Umbilical cord (tissue), 2 donors: ENCODE measurements around the gene HERC2. TPM values are rescaled to one million over a fixed set of nuclear protein-coding genes. Genes with fewer than 3 reads are reported as not detected.
"Not testable (repeated sequence)": the region's sequence is repeated elsewhere in the genome, so short reads cannot be mapped to it uniquely, and the experiment has no call there.

Experiments
- DNase-seq: peaks from one replicate; pipeline ENCODE4 v3.0.0-alpha.2; 2015; ENCODE audit warnings: low spot score
- total RNA-seq: library from RNA; depleted of rRNA; stranded (reverse); fragments of >200 nt; gene quantifications from one replicate; pipeline ENCODE4 v1.2.3, GENCODE V29; 2014; ENCODE audit warnings: low replicate concordance; ENCODE audit not compliant: insufficient read depth

The HERC2 gene
- total RNA-seq, 1 donor from 2014 or later: 43.8 TPM

DNA sequence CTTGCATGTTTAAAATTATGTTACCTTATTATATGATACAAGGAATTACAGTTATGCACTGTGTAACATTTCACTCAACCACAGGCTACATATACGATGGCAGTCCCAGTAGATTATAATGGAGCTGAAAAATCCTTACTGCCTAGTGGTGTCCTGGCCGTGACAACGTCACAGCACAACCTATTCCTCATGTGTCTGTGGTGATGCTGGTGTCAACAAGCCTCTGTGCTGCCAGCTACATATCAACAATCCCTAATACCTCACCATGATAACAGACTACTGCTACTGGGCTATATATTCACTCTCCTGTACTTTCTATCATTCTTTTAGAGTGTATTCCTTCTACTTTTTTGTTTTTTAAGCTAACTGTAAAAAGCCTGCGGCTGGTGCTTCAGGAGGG, 142.7 kb downstream of the HERC2 start:
- no peak for DNase-seq

DNA sequence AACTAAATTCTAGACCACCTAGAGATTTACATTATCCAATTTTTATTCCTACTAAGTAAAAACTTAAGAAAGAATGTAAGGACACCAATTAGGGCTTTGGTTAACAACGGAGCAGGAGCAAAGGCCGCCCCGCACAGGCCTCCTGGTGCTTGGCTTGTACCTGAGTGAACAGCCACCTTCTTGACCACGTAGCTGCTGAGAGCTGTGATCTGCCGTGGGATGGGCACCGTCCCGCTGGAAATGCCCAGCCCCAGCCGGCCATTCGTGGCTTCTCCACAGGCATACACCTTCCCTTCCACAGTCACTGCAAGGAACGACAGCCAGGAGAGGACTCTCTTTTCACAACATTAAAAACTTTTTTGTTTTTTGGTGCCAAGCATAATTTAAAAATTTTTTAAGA, 143.3 kb downstream of the HERC2 start:
- no peak for DNase-seq

DNA sequence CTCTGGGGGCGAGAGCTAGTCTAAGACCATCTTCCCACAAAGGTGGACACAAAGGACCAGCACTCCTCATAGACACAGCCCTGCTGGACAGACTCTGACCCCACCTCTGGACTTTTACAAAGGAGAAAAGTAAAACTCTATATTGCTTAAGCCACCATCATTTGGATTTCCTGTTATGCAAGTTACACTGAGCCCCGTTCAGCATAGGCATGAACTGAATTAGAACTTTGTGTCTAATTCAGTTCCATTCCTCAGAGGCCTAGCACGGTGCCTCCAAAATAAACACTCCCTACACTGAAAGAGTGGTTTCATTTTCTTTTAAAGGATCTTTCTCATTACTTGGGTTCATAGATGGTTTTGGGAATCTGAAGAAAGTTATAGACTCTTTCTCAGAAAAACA, 143.7 kb downstream of the HERC2 start:
- DNase-seq: no peak

DNA sequence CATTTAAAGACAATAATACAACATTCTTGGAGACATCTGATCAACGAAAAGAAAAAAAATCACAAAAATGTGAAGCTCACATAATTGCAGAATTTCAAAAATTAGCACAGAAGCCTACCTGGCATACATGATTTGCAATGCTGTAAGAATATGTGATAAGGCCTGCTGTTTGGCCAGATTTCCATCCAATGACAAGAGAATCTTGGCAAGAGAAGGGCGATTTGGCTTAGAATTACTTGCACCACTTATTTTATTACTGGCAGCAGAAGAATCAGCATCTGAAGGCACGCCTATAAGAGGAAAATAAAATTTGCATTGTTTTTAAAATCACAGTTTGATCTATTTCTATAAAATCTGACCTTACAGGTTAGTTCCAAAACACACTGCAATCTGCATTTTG, 152.6 kb downstream of the HERC2 start:
- DNase-seq: no peak

DNA sequence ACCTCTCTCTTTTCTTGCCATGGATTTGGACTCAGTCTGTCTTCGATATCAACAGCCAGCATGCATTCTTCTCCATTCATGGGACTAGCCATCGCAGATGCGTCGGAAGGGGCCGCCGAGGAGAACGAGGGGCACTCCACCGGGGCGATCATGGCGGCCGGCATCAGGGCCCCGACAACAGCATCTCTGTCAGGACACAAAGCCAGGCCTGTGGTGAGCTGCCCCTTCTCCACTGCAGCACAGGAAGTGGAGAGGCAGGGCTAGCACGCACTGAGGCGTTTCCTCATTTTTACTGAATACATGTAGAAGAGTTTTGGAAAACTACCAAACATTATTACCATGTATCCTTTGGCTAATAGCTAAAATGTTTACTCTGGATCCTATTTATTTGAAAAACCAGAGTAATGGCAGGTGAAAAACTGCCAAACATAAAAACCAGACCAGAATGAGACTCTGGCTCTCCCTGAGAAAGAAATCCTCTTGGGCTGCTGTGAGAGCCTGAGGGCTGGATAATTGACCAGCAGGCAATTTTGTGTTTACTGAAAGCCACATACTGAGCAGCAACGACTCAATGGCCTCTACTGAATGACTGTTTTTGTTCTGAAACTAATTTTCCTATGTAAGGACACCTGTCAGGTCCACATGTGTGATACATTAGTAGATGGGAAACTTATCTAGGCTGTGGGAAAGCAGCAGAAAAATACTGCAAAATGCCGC, 153.4 kb downstream of the HERC2 start:
- not testable (repeated sequence) for DNase-seq

DNA sequence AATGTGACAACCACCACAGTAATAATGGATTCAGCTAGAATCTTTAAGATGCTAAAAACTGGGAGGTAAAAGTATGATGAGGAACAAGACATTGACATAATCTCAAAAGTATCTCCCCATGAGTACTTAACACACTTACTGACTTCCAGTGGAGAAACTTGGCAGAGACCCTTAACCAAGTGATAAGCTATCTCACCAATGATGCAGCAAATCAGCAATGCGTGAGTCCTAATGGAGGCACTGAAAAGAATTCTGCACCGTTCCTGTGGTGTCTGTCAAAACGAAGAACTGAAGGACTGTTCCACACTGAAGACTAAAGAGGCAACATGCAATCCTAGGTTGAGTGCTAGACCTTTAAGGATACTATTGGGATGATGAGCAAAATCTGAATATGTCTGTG, 154.9 kb downstream of the HERC2 start:
- no peak for DNase-seq

DNA sequence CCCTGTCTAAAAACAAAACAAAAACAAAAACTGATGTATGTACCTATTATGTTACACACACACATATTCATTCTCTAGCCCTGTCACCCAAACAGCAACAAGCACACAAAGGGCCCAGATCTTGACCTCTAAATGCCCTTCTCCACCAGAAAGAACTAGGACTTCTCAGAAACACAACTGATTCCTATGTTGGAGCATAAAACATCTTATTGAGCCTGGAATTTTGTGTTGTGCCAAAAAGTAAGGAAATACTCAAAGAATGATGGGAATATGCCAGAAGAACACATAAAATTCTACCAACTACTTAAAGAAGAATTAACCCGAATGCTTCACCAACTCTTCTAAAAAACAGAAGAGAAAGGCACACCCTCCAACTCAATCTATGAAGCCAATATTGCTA, 156.2 kb downstream of the HERC2 start:
- no peak for DNase-seq

DNA sequence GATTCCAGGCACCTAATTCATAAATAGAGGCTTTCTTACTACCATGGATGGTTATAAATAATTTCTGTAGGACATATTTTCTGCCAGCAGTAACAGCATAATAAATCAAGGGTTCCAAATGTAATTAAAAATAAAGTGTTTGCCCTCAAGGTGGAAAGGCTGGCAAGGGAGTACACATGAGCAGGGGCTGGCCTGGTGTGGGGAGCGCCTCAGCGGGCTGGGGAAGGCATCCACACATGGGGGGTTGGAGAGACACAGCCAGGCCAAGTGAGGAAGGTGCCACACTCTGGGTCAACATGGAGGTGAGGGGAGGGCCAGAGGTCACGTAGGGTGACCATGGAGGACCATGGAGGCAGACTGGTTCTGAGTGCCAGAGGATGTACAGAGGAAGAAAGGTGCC, 157.1 kb downstream of the HERC2 start:
- no peak for DNase-seq

DNA sequence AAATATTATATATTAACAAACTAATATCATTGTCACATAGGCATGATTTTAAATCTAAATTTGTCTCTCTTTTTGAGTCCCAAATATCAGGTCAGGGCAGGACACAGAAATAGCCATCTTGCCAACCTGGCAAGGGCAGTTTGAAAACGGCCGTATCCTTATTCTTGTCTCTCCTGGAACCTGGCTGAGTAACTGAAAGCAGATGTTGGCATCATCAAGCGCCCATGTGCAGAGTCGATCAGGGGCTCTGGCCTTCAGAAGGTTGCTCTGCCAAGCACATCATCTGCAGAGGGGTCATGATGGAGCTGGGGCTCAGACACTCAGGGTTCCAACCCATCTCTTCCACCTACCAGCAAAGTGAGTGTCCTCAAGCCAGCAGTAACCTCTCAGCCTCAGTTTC, 167.7 kb downstream of the HERC2 start:
- no peak for DNase-seq

DNA sequence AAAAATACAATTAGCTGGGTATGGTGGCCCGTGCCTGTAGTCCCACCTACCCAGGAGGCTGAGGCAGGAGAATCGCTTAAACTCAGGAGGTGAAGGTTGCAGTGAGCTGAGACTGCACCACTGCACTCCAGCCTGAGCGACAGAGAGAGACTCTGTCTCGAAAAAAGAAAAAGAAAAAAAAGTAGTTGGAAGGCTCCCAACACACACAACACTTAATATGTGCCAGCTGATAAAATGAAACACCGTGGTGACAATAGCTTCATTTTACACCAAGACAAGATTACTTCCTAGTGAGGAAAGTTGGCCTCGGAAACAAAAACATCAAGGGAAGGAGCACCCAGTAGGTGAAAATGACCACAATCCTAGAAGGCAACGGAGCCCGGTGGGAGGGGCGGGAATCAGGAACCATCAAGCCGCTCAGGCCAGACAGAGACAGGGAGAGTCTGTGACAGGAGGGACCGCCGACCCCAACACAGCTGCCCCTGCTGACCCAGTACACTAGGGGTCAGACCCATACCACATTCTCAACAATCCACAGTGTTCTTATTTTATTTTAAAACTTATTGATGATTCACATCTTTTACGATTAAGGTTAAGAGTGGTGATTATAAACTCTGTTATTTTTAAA, 168.4 kb downstream of the HERC2 start:
- DNase-seq: no peak

DNA sequence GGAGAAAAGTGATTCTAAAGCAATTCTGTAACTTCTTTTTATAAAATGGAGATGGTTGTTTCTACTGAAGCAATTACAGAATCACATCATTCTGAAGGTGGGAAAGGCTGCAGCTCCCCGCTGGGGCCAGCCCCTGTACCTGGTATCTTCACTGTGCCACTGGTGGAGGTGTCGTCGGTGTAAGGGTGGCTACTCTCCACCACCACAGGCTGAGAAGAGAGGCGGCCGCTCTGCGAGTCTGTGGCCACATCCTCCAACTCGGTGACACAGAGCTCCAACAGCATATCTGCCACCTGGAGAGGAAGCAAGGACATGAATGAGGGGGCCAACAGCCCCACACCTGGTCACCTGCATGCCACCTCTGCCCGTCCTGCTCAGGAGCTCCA, 169.4 kb downstream of the HERC2 start:
- not testable (repeated sequence) for DNase-seq

DNA sequence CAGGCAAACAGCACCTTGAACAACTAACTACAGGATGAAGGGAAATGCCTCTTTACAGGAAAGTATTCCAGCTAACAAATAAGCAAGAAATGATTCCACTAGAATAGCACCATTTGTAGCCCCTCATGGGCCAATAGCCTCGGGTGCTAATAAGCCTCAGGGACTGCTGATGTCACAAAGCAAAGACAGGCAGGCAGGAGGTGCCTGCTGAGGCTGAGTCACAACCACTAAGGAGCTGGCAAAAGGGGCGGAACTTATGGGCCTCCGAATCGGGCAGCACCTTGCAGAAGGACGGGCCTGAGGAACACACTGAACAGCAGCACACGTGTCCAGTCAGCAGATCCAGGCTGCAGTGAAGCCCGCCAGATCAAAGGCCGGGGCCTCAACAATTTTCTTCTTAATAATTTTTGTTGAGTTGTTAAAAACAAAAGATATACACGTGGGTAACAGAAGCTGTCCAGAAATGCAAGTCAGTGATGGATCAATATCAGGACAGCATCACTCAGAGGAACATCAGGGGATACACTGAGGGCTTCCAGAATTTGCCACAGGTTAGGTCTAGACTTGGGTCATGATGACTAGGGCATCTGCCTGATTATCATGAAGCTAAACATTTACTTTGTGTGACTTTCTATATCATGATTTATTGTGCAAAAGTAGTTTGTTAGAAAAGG, 170.0 kb downstream of the HERC2 start:
- DNase-seq: not testable (repeated sequence)

DNA sequence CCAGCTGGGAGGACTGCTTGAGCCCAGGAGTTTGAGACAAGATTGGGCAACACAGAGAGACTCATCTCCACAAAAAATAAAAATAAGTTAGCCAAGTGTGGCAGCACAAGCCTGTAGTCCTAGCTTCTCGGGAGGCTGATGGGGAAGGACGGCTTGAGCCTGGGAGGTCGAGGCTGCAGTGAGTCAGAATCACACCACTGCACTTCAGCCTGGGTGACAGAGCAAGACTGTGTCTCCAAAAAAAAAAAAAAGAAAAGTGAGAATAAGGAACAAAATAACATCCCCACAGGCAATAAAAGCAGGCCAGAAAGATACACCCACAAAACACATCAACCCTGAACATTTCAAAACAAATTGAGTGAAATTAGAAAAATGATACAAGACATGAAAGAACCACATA, 174.2 kb downstream of the HERC2 start:
- no peak for DNase-seq

DNA sequence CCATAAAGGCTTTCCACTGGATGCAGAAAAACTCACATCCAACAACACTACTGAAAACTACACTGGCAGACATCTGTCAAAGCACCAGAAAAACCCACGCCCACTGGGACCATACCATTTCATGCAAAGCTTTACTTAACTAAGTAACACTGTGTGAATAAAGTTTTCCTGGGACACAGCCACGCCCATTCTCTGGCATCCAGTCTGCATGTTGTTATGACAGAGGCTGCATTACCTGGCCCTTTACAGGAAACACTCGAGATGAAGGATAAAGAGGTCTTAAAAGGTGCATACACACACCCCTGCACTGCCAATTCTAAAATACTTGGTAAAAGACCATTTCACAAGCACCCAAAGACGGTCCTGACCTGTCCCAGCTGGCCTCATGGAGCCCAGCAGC, 176.6 kb downstream of the HERC2 start:
- DNase-seq: not testable (repeated sequence)

DNA sequence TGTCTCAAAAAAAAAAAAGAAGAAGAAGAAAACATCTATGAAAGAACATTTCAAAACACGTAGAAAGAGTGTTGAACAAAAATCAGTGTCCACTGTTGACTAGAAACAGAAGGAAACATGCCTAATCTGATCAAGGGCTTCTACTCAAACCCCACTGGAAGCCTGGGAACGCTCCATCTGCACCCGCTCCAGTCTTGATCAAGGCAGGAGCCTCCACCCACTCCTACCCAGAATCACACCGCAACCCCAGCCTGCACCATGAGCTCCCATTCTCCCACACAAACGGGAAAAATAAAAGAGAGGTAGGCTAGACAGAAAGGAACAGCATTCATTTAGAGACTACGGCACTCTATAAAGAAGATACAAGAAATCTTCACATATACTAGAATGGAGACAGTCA, 181.9 kb downstream of the HERC2 start:
- DNase-seq: no peak

DNA sequence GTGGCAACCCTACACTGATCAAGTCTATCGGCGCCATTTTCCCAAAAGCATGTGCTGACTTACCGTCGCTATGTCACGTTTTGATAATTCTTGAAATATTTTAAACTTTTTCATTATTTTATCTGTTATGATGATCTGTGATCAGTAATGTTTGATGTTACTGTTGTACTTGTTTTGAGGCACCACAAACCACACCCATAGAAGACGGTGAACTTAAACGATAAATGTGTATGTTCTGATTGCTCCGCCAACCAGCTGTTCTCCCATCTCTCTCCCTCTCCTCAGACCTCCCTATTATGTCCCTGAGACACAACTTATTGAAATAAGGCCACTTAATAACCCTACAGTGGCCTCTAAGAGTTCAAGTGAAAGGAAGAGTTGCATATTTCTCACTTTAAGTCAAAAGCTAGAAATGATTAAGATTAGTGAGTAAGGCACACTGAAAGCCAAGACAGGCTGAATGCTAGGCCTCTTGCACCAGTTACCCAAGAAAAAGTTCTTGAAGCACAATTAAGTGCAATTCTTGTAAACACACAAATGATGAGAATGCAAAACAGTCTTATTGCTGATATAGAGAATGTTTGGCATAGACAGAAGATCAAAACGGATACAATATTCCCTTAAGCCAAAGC, 184.5 kb downstream of the HERC2 start:
- not testable (repeated sequence) for DNase-seq

DNA sequence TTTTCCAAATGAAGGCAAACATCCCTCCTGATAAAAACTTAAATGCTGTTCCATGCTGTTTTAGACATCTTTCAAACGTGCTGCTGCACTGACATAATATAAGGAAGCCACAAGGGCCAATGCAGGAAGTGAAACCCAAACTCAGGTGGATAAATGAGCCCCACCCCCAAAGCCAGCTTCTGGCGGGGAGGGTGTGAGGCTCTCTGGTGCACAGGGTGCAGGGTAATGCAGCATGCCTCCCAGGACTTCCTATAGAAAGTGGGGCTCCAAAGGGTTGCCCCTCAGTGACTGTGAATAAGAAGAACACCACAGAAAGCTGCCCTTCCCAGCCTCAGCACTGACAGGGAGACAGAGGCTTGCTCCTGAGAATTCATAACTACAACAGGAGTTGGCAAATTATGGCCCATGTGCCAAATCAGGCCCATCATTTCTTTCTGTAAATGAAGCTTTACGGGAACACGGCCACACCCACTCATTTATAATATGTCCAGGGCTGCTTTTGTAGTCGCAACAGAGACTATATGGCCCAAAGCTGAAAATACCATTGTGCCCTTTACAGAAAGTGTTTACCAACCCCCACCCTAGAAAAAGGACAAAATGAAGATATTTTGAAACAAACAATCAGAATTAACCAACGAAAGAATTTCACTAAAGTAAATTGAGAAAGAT, 185.6 kb downstream of the HERC2 start:
- not testable (repeated sequence) for DNase-seq

DNA sequence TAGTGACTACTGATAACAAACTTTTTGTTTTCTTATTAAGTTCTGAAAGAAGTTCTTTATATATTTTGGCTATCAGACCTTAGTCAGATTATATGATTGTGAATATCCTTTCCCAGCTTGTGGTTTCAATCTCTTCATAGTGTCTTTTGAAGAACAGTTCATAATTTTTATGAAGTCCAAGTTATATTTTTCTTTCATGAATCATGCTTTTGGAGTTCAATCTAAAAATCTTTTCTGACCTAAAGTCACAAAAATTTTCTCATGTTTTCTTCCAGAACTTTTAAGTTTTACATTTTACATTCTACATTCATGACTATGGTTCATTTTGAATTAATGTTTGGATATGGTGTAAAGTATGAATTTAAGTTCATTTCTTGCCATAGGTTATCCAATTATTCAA, 188.7 kb downstream of the HERC2 start:
- DNase-seq: no peak

DNA sequence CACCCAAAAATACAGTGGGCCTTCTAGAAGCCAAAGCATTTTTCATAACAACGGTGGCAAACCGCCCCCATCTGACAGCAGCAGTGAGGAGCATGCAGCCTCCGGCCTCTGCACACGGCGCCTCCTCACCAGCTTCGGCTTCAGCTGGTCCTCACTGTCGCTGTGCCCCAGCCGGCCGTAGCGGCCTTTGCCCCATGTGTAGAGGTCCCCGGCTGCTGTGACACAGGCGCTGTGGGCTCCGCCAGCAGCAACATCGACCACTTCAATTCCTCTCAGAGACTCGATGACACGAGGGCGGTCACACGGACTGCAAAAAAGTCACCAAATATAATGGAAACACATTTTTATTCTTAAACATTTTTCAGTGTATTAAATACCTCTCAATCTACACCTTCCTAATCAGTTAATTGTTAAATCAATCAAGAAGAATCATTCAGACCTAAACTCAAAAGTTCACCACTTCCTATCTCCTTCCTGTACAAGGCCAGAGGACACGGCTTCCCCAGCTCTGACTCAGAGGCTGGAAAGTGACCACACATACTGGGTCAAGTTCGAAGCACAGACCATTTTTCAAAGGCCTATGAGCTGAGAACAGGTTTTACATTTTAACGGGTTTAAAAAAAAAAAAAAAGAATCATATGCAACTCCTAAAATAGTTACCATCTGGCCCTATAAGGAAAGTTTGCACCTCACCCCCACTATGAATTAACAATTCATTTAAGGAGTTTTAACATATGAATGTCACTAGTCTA, 189.3 kb downstream of the HERC2 start:
- DNase-seq: no peak

DNA sequence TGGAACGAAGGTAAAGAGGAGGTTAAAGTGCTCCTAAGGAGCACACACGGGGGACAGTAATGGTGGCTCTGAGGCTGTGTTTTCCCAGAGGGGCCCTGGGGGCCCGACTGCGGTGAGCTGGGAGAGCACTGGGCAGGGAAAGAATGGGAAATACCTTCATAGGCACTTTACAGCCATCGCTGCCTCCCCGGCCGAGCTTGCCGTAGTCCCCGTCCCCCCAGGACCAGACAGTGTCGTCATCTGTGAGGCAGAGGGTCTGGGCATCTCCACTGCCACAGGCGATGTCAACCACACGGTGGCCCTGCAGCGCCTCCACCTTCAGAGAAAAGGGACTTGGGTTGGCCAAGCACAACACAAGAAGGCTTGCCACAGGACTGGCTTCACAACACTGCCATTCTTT, 190.0 kb downstream of the HERC2 start:
- DNase-seq: no peak

DNA sequence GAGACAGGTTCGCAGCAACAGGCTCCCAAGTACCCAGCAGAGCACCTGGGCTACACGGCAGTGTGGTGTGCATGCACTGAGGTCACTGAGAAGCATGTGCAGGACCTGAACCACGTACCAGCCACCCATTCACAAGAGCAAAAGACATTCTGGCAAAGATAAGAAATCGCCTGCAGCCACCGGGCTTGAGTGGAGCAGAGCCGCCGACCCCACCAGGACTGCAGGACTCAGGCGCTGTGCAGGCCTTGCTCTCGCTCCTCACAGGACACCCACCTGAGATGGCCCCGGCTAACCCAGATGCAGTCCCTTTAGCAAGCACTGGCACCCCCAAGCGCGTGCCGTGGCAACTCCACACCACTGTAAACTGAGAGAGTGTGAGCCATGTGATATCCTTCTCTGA, 190.6 kb downstream of the HERC2 start:
- no peak for DNase-seq
